Urothelium cell line (cell line): Measurements from ENCODE around the gene OLFM1.
A peak's percentile ranks its signal among the peaks of the same experiment; 100 is the strongest.

ENCODE experiments used
- DNase-seq: peaks from one replicate; pipeline ENCODE4 v3.0.0; 2011; ENCODE audit warnings: low spot score, mixed read lengths
- FAIRE-seq: peaks from 2 replicates; lab custom pipeline; 2011; peaks lifted over from hg19 to GRCh38; lab: Jason Lieb, UNC

OLFM1 gene

GRCh38 chr9:135075234-135076142 lies 12.0 kb upstream of the OLFM1 start:
- peak; percentile 79 for DNase-seq
- FAIRE-seq, result no peak

- FAIRE-seq, result no peak
Observed at GRCh38 chr9:135076143-135076875, 11.2 kb upstream of the OLFM1 start.

GRCh38 chr9:135076876-135077430 lies 10.5 kb upstream of the OLFM1 start:
- FAIRE-seq, result no peak
- no peak for DNase-seq

More at GRCh38 chr9:135076143-135076875, 11.2 kb upstream of the OLFM1 start:
- DNase-seq, result no peak

- FAIRE-seq, result no peak
- DNase-seq, result peak; percentile 77
Observed at GRCh38 chr9:135077497-135078200, 9.8 kb upstream of the OLFM1 start.

- DNase-seq (no peak), FAIRE-seq (no peak)
Observed at GRCh38 chr9:135078361-135078821, 9.1 kb upstream of the OLFM1 start.

GRCh38 chr9:135079018-135079417 lies 8.4 kb upstream of the OLFM1 start:
- FAIRE-seq (no peak), DNase-seq (no peak)

- no peak for DNase-seq
- no peak for FAIRE-seq
Observed at GRCh38 chr9:135079676-135080075, 7.8 kb upstream of the OLFM1 start.

- FAIRE-seq (no peak), DNase-seq (no peak)
Observed at GRCh38 chr9:135080286-135081263, 6.9 kb upstream of the OLFM1 start.

- FAIRE-seq (no peak), DNase-seq (no peak)
Observed at GRCh38 chr9:135081264-135081660, 6.2 kb upstream of the OLFM1 start.

- FAIRE-seq (no peak), DNase-seq (no peak)
Observed at GRCh38 chr9:135081731-135082130, 5.7 kb upstream of the OLFM1 start.

GRCh38 chr9:135082536-135082935 lies 4.9 kb upstream of the OLFM1 start:
- FAIRE-seq (no peak), DNase-seq (no peak)

- FAIRE-seq (no peak), DNase-seq (no peak)
Observed at GRCh38 chr9:135083241-135083810, 4.1 kb upstream of the OLFM1 start.

- DNase-seq (no peak), FAIRE-seq (no peak)
Observed at GRCh38 chr9:135083831-135084230, 3.6 kb upstream of the OLFM1 start.

GRCh38 chr9:135084262-135084661 lies 3.2 kb upstream of the OLFM1 start:
- FAIRE-seq, result no peak
- no peak for DNase-seq

- DNase-seq (no peak), FAIRE-seq (no peak)
Observed at GRCh38 chr9:135084881-135085760, 2.3 kb upstream of the OLFM1 start.

- DNase-seq (peak; percentile 82), FAIRE-seq (no peak)
Observed at GRCh38 chr9:135085830-135086546, 1.5 kb upstream of the OLFM1 start.

GRCh38 chr9:135086597-135087488 lies 625 bp upstream of the OLFM1 start:
- DNase-seq (no peak), FAIRE-seq (no peak)
